ENCODE measurements around the gene PPP1R3G. TPM values are rescaled to one million over a fixed set of nuclear protein-coding genes. Genes with fewer than 3 reads are reported as not detected.
"Not testable (repeated sequence)": the region's sequence is repeated elsewhere in the genome, so short reads cannot be mapped to it uniquely, and the experiment has no call there.

PPP1R3G gene
- total RNA-seq: not detected

DNA sequence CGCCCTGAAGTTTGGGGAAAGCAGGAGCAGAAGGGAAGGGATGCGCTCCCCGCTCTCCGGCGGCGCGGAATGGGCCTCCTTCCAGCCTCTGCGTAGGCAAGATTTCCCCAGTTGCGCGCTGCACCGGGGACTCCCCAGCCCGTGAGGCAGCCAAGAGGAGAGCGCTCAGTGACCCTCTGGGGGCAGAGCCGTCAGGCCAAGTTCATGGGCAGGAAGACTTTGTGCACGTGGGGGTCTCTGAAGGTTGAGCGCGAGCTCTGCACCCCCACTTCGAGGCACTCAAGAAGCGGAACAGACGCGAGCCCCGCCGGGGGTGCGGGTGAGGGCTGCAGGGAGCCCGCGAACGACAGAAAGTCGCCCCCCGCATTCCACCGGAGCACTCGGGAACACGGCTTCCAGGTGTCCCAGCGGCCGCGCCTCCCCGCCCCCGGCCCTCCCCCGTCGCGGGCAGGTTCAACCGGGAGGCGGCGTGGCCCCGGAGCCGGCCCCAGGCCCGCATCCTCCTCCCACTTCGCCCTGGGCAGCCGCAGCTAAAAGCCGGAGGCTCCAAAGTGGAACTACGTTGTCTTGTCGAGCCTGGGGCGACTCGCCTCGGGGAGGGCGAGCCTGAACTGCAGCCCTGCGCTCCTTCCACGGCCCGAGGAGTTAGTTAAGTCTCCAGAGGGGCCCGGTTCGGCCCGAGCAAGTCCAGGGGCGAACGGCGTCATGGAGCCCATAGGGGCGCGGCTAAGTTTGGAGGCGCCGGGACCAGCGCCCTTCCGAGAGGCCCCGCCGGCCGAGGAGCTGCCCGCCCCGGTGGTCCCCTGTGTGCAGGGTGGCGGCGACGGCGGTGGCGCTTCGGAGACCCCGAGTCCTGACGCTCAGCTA, at the start of gene PPP1R3G:
Gene PPP1R3G, plus strand, starts transcription at position 561 of the 867 bp plus-strand sequence. Its CDS starts 145 bp downstream, at position 706.
- DNase-seq: no peak

DNA sequence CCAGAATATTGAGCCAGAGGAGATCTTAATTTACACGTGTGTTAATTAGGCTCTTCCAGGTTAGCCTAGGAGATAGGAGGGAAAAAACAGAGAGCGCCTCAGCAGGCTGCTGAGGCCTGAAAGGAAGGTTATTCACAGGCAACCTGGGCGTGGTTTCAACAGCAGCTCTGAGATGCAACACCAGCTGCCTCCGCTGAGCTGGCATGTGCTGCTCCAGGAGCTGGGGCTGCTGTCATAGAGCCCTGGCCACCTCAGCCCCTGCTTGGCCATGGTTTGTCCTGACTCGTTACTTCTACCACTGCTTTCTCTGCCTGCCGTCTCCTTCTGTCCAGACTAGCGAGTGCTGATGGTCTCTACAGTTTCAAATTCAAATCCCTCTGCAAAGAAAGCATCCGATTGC, 48.9 kb upstream of the PPP1R3G start:
- no peak for DNase-seq

- DNase-seq: no peak
These were observed 43.2 kb upstream of the PPP1R3G start for GRCh38 chr6:5041955-5042354.

GRCh38 chr6:5042436-5042835, 42.7 kb upstream of the PPP1R3G start:
- DNase-seq: no peak

- DNase-seq: no peak
These were observed 40.3 kb upstream of the PPP1R3G start for GRCh38 chr6:5044866-5045265.

DNA sequence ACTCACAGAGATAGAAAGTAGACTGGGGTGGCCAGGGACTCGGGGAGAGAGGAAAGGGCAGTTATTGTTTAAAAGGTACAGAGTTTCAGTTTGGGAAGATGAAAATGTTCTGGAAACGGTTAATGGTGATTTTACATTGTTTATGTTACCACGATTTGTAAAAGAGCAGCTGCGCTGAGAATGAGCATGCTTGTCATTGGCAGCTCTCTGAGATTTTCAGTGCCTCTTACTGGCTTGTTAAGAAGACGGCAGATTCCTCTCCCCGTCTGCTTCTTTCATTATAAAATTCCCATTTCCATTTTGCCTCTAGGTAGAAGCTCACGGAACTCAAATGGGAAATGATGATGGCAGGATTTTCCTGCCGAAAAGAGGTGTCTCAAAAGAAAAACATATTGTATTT, 39.7 kb upstream of the PPP1R3G start:
- DNase-seq: no peak

DNA sequence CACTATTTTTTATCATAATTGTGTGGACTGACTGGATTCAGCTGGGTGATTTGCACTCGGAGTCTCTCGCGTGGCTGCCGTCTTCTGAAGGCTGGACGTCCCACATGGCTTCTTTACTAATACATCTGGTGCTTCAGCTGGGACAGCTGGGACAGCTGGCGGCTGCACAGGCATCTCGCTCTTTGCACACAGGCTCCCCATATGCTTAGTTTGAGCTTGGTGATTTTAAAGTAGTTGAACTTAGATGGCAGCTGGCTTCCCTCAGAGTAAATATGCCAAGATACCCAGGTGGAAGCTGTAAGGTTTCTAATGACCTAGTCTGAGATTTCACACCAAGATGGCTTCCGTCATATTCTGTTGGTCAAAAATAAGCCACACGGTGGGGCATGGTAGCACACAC, 38.7 kb upstream of the PPP1R3G start:
- DNase-seq: no peak

DNA sequence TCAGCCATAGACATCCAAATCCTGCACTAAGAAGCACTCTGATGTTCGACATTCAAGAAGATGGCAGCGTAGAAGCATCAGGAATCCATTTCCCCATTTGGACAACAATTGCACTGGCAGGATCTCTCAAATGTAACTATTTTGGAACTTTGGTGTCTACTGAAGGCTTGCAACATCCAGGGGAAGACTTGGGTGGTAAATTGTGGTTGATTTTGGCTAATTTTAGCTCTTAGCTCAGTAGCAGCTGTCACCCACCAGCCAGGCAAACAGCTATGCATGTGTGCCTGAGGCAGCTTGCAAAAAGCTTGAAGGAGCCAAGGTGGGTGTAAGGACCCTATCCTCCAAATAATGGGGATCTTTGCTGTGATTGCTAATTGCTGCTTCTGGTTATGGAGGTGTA, 35.1 kb upstream of the PPP1R3G start:
- DNase-seq: no peak

DNA sequence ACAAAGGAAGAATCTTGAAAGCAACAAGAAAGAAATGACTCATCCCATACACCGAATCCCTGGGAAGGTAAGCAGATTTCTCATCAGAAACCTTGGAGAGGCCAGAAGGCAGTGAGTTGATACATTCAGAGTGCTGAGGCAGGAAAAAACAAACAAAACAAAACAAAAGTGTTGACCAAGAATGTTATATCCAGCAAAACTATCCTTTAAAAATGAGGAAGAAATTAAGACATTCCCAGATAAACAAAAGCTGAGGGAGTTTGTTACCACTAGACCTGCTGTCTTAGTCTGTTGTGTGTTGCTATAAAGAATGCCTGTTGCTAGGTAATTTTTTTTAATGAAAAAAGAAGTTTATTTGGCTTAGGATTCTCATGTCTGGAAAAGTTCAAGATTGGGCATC, 33.7 kb upstream of the PPP1R3G start:
- no peak for DNase-seq

GRCh38 chr6:5053038-5053437, 32.1 kb upstream of the PPP1R3G start:
- no peak for DNase-seq

GRCh38 chr6:5053864-5054244, 31.3 kb upstream of the PPP1R3G start:
- no peak for DNase-seq

- DNase-seq: no peak
These were observed 30.8 kb upstream of the PPP1R3G start for GRCh38 chr6:5054245-5054873.

DNA sequence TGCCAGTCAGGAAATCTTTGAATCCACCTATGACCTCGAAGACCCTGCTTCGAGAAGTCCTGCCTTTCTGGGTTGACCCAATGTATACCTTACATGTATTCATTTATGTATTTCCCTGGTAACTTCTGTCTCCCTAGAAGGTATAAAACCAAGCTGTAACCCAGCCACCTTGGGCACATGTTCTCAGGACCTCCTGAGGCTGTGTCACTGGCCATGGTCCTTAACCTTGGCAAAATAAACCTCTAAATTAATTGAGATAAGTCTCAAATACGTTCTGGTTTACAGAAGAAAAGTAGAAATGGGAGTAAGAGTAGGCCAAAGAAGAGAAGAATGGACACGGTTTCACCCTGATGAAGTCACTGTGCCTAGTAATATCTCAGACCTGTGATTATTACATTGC, 30.0 kb upstream of the PPP1R3G start:
- no peak for DNase-seq

- DNase-seq: no peak
These were observed 26.9 kb upstream of the PPP1R3G start for GRCh38 chr6:5058254-5058653.

- no peak for DNase-seq
These were observed 25.9 kb upstream of the PPP1R3G start for GRCh38 chr6:5059036-5059896.

- DNase-seq: not testable (repeated sequence)
These were observed 24.7 kb upstream of the PPP1R3G start for GRCh38 chr6:5060439-5060838.

DNA sequence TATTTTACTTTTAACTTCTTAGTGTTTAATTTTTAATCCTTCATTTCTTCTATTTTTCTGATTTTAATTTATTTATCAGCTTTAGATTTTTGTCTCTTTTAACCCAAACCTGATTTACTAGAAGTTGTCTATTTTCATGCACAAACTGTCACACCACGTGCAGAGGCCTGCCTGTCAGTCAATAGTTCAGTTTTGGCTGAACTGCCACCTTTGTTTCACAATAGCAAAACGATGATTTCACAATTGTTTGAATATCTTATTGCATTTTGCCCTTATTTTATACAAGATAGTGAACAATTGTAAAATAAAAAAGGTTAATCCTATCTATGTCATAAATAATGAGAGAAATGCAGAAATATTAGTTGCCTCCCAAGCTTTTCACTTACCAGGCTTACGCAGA, 24.0 kb upstream of the PPP1R3G start:
- no peak for DNase-seq

DNA sequence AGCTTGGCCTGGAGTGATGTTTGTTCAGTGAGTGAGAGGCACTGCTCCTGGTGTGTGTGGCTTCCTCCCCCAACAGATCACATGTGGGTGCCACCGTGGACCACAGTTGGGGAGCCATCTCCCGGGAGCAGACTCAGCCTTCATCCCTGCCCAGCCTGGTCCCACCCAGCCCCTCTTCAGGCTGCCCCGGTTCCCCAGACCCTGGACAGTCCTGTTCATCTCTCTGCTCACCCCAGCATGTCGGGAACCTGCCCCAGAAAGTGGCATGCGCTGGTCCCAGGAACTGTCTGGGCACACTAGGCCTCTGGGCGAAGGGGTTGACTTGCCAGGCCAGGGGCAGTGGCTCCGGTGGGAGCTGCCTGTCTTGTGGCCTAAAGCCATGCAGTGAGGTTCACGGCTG, 21.5 kb upstream of the PPP1R3G start:
- DNase-seq: no peak

DNA sequence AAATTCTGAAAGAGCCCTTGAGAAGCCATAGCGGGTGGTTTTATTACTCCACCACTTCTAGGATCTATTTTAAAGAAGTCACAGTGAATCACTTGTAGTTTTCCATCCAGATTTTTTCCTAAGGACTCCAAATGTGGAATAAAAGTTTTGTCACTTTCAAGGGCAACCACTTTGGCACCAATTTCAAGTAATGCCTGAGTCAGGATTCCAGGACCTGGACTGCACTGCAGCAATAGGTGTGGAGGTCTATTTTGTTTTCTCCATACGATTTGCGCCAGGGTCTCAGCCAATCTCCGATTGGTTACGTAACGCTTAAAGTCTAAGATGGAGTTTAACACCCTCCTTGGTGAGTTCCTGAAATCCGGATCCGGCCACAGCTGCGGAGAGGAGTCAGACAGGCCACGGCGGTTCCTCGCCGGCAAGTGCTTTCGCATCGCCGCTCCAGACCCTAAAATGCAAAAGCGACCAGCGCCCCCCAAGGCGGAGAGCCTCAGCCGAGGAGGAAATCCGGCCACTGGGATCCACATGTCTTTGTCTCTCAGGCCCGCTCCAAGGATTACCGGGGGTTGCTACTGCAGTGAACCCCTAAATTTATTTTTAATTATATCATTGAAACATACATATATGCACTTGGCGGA, 18.6 kb upstream of the PPP1R3G start:
- DNase-seq: no peak

- no peak for DNase-seq
These were observed 17.8 kb upstream of the PPP1R3G start for GRCh38 chr6:5067305-5067704.

- no peak for DNase-seq
These were observed 16.9 kb upstream of the PPP1R3G start for GRCh38 chr6:5068153-5068751.

GRCh38 chr6:5071216-5071615, 13.9 kb upstream of the PPP1R3G start:
- no peak for DNase-seq

GRCh38 chr6:5072440-5072839, 12.7 kb upstream of the PPP1R3G start:
- no peak for DNase-seq

Measured in effector CD4-positive, alpha-beta T cell (primary cell).